ENCODE results near the gene ATAD2B.

DNA sequence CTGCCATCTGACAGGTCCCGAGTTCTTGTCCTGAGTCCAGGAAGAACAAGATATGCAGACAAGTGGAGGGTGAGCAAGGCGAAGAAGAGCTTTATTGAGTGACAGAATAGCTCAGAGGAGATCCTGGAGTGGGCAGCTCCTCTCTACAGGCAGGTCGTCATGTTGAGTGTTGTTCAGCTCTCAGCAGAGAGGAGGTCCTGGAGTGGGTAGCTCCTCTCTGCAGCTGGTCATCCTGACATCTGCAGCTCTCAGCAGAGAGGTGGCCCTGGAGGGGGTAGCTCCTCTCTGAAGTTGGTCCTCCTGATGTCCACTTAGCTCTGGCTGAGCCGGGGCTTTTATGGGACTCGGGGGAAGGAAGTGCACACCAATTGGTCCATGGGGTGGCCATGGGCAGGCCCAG is 90.4 kb downstream of the ATAD2B start:
- TF ChIP-seq ATF3 (IDR thresholded peaks at IDR 0.05), result no peak
- TF ChIP-seq CTCF (IDR thresholded peaks at IDR 0.05; ENCODE audit: low read depth, low read length, missing input control), result no peak
- no peak for TF ChIP-seq YY1 (IDR thresholded peaks at IDR 0.05)
- TF ChIP-seq ZBTB33 (IDR thresholded peaks at IDR 0.05), result no peak
